H1 (cell line): ENCODE results near the gene RPRD2. TPM values are rescaled to one million over a fixed set of nuclear protein-coding genes. Genes with fewer than 3 reads are reported as not detected.

ENCODE experiments used
- CTCF ChIA-PET: fragments of 300-600 bp; sonication (Branson Sonifier 250); formaldehyde crosslinking; loops from one replicate; lab custom pipeline; 2021; ENCODE audit not compliant: partially characterized antibody; lab: Charles Lee
- POLR2A ChIA-PET: fragments of 300-600 bp; sonication (Branson Sonifier 250); formaldehyde crosslinking; loops from one replicate; lab custom pipeline; 2021; ENCODE audit warnings: inconsistent platforms; ENCODE audit not compliant: partially characterized antibody; lab: Charles Lee
- DNase-seq, 2 experiments: peaks; one replicate each; pipeline versions ENCODE4 v3.0.0 to v3.0.0-alpha.2; 2010 to 2022; ENCODE audit warnings: low spot score in 2 of 2, low read depth in 1 of 2, mixed read lengths in 1 of 2
- FAIRE-seq: peaks from 2 replicates; lab custom pipeline; 2011; peaks lifted over from hg19 to GRCh38; lab: Jason Lieb, UNC
- H2AFZ ChIP-seq: 2 replicates; pipeline ENCODE4 v1.8.1; 2012; ENCODE audit warnings: low read length, inconsistent platforms
- H2AK5ac ChIP-seq: 2 replicates; pipeline ENCODE4 v1.6.1; 2013; ENCODE audit warnings: low read depth, low read length
- H2BK120ac ChIP-seq: replicated peaks from 2 replicates; pipeline ENCODE3; 2013; ENCODE audit warnings: low read depth, low read length, inconsistent platforms
- H2BK12ac ChIP-seq: 2 replicates; pipeline ENCODE4 v1.6.1; 2013; ENCODE audit warnings: low read depth, low read length
- H2BK15ac ChIP-seq: 2 replicates; pipeline ENCODE4 v1.6.1; 2013; ENCODE audit warnings: low read length
- H2BK20ac ChIP-seq: 2 replicates; pipeline ENCODE4 v1.6.1; 2013; ENCODE audit warnings: low read length
- H2BK5ac ChIP-seq: 2 replicates; pipeline ENCODE4 v1.6.1; 2013; ENCODE audit warnings: low read depth, low read length
- H3K14ac ChIP-seq: 2 replicates; pipeline ENCODE4 v1.6.1; 2013; ENCODE audit warnings: inconsistent platforms; ENCODE audit not compliant: insufficient read length
- H3K18ac ChIP-seq: 2 replicates; pipeline ENCODE4 v1.6.1; 2013; ENCODE audit warnings: low read length; ENCODE audit errors: extremely low read depth
- H3K23ac ChIP-seq: 2 replicates; pipeline ENCODE4 v1.6.1; 2013; ENCODE audit warnings: inconsistent platforms; ENCODE audit not compliant: insufficient read length
- H3K23me2 ChIP-seq: 2 replicates; pipeline ENCODE4 v1.6.1; 2013; ENCODE audit warnings: low read depth, low read length
- H3K27ac ChIP-seq: 2 replicates; pipeline ENCODE4 v1.6.1; 2011; ENCODE audit warnings: low read depth, low read length, inconsistent platforms
- H3K27me3 ChIP-seq, 4 experiments: replicated peaks in 1 of 4; 1 replicate in 1 of 4; 2 replicates in 3 of 4; pipeline versions ENCODE4 v1.6.1 to v1.8.1; 2011 to 2013; ENCODE audit warnings: low read length in 3 of 4, mild to moderate bottlenecking in 3 of 4, inconsistent platforms in 2 of 4, mixed read lengths in 2 of 4, moderate library complexity in 1 of 4; ENCODE audit not compliant: control insufficient read depth in 3 of 4, insufficient read depth in 3 of 4; ENCODE audit errors: extremely low read depth in 1 of 4
- H3K36me3 ChIP-seq, 4 experiments: 2 replicates each; pipeline versions ENCODE4 v1.6.1 to v1.8.1; 2011 to 2013; ENCODE audit warnings: mild to moderate bottlenecking in 4 of 4, low read length in 3 of 4, moderate library complexity in 2 of 4, control low read depth in 1 of 4, inconsistent platforms in 1 of 4; ENCODE audit not compliant: insufficient read depth in 4 of 4, control insufficient read depth in 2 of 4
- H3K4ac ChIP-seq: replicated peaks from 2 replicates; pipeline ENCODE3; 2013; ENCODE audit warnings: low read length, low read depth, mixed read lengths, inconsistent platforms; ENCODE audit not compliant: insufficient read length
- H3K4me1 ChIP-seq, 4 experiments: replicated peaks in 1 of 4; 1 replicate in 1 of 4; 2 replicates in 3 of 4; pipeline versions ENCODE4 v1.6.1 to v1.8.1; 2011 to 2013; ENCODE audit warnings: low read length in 3 of 4, inconsistent platforms in 2 of 4, mixed read lengths in 1 of 4; ENCODE audit not compliant: insufficient read depth in 4 of 4, control insufficient read depth in 3 of 4
- H3K4me2 ChIP-seq, 2 experiments: 2 replicates each; pipeline versions ENCODE4 v1.6.1 to v1.8.1; 2011 to 2013; ENCODE audit warnings: low read depth in 2 of 2, low read length in 2 of 2, control low read depth in 1 of 2, inconsistent platforms in 1 of 2, mild to moderate bottlenecking in 1 of 2; ENCODE audit not compliant: insufficient read depth in 1 of 2
- H3K4me3 ChIP-seq, 4 experiments: fragments of 200-600, 300-600 bp in 1 of 4; sonication (generic), shearing (Covaris generic), sonication (Bioruptor Twin) in 1 of 4; 2 replicates each; pipeline versions ENCODE4 v1.5.1 to v1.8.1; 2011 to 2016; ENCODE audit warnings: low read length in 4 of 4, low read depth in 3 of 4, control low read depth in 2 of 4, inconsistent platforms in 2 of 4, mild to moderate bottlenecking in 2 of 4, mixed read lengths in 1 of 4, moderate library complexity in 1 of 4; ENCODE audit not compliant: insufficient read depth in 2 of 4; ENCODE audit errors: extremely low read depth in 1 of 4
- H3K56ac ChIP-seq: replicated peaks from 2 replicates; pipeline ENCODE3; 2013; ENCODE audit warnings: low read depth, mild to moderate bottlenecking, mixed read lengths, low read length, inconsistent platforms; ENCODE audit not compliant: insufficient read length
- H3K79me1 ChIP-seq: 2 replicates; pipeline ENCODE4 v1.6.1; 2013; ENCODE audit warnings: low read depth, low read length, control low read depth
- H3K79me2 ChIP-seq, 2 experiments: 2 replicates each; pipeline versions ENCODE4 v1.6.1 to v1.8.1; 2012 to 2013; ENCODE audit warnings: low read length in 2 of 2, mild to moderate bottlenecking in 2 of 2, inconsistent platforms in 1 of 2; ENCODE audit not compliant: insufficient read depth in 2 of 2, control insufficient read depth in 1 of 2
- H3K9ac ChIP-seq, 4 experiments: replicated peaks in 1 of 4; 1 replicate in 1 of 4; 2 replicates in 3 of 4; pipeline versions ENCODE4 v1.6.1 to v1.8.1; 2011 to 2013; ENCODE audit warnings: low read depth in 3 of 4, low read length in 3 of 4, control low read depth in 2 of 4, mild to moderate bottlenecking in 2 of 4, moderate library complexity in 2 of 4, inconsistent platforms in 1 of 4; ENCODE audit errors: extremely low read depth in 1 of 4
- H3K9me3 ChIP-seq, 2 experiments: 2 replicates each; pipeline versions ENCODE4 v1.6.1 to v1.8.1; 2012 to 2013; ENCODE audit warnings: mild to moderate bottlenecking in 2 of 2, moderate library complexity in 2 of 2, control low read depth in 1 of 2, inconsistent platforms in 1 of 2, low read depth in 1 of 2, low read length in 1 of 2, mixed read lengths in 1 of 2; ENCODE audit not compliant: insufficient read depth in 2 of 2
- H4K20me1 ChIP-seq, 2 experiments: replicated peaks in 1 of 2; 2 replicates each; pipeline versions ENCODE3 to v1.8.1; 2011 to 2013; ENCODE audit warnings: inconsistent platforms in 2 of 2, low read length in 2 of 2, mild to moderate bottlenecking in 1 of 2; ENCODE audit not compliant: insufficient read depth in 2 of 2, control insufficient read depth in 1 of 2
- H4K5ac ChIP-seq: 2 replicates; pipeline ENCODE4 v1.6.1; 2013; ENCODE audit warnings: low read length, low read depth, mixed read lengths, inconsistent platforms; ENCODE audit not compliant: insufficient read length
- H4K8ac ChIP-seq: 2 replicates; pipeline ENCODE4 v1.8.0; 2013; ENCODE audit warnings: mild to moderate bottlenecking, moderate library complexity, low read length, inconsistent platforms; ENCODE audit not compliant: insufficient read depth; ENCODE audit errors: extremely low read depth
- H4K91ac ChIP-seq: replicated peaks from 2 replicates; pipeline ENCODE3; 2013; ENCODE audit warnings: low read length, mixed read lengths, inconsistent platforms; ENCODE audit not compliant: insufficient read length
- BACH1 ChIP-seq: IDR thresholded peaks from 2 replicates; pipeline ENCODE4 v1.6.1; 2012; ENCODE audit warnings: low read length, improper control_type of control experiment
- BCL11A ChIP-seq, 2 experiments: IDR thresholded peaks; one replicate each; pipeline ENCODE4 v1.6.1; 2011; ENCODE audit warnings: low read depth in 2 of 2, low read length in 2 of 2, mild to moderate bottlenecking in 2 of 2
- EGR1 ChIP-seq: IDR thresholded peaks from 2 replicates; pipeline ENCODE4 v1.6.1; 2011; ENCODE audit warnings: low read depth, low read length, borderline replicate concordance
- HDAC2 ChIP-seq, 2 experiments: fragments of 300-600 bp in 1 of 2; sonication (generic) in 1 of 2; IDR thresholded peaks; 2 replicates each; pipeline ENCODE4 v1.6.1; 2011 to 2012; ENCODE audit warnings: low read depth in 2 of 2, low read length in 2 of 2, mild to moderate bottlenecking in 2 of 2, moderate library complexity in 2 of 2, borderline replicate concordance in 1 of 2, inconsistent platforms in 1 of 2
- JUND ChIP-seq: IDR thresholded peaks from 2 replicates; pipeline ENCODE4 v1.6.1; 2011; ENCODE audit warnings: mild to moderate bottlenecking, improper control_type of control experiment, low read length
- KDM4A ChIP-seq: IDR thresholded peaks from one replicate; pipeline ENCODE4 v1.7.1; 2012; ENCODE audit warnings: low read depth, mild to moderate bottlenecking, moderate library complexity, low read length, inconsistent platforms; ENCODE audit not compliant: severe bottlenecking
- MAFK ChIP-seq: IDR thresholded peaks from 2 replicates; pipeline ENCODE4 v1.6.1; 2012; ENCODE audit warnings: low read depth, mild to moderate bottlenecking, improper control_type of control experiment, low read length
- NANOG ChIP-seq: IDR thresholded peaks from 2 replicates; pipeline ENCODE4 v1.6.1; 2011; ENCODE audit warnings: low read length, low read depth, mild to moderate bottlenecking, inconsistent platforms; ENCODE audit not compliant: insufficient read depth, poor library complexity, severe bottlenecking
- SP1 ChIP-seq: IDR thresholded peaks from 2 replicates; pipeline ENCODE4 v1.6.1; 2011; ENCODE audit warnings: low read depth, low read length
- TAF1 ChIP-seq: IDR thresholded peaks from 2 replicates; pipeline ENCODE4 v1.6.1; 2011; ENCODE audit warnings: mild to moderate bottlenecking, low read depth, low read length
- WGBS, 2 experiments: shearing (Covaris generic) in 1 of 2; methylation state at CpG; one replicate each; pipeline versions ENCODE4 v1.1.6 to v1.1.7; 2013 to 2015; ENCODE audit warnings: low lambda C conversion rate in 2 of 2, mixed read lengths in 2 of 2, inconsistent platforms in 1 of 2, low coverage in 1 of 2, missing lambda C conversion rate in 1 of 2; ENCODE audit not compliant: insufficient replicate concordance in 2 of 2, insufficient coverage in 1 of 2, insufficient read length in 1 of 2; ENCODE audit errors: extremely low coverage in 1 of 2, missing lambda C conversion rate in 1 of 2; 5-methylcytosine and 5-hydroxymethylcytosine counted together
- polyA plus RNA-seq, 7 experiments: library from polyadenylated mRNA; depleted of rRNA in 3 of 7; stranded (reverse) in 5 of 7; unstranded in 2 of 7; fragments of >200 nt in 5 of 7; fragments of 200-250 nt in 2 of 7; gene quantifications; 1 replicate in 5 of 7; 2 replicates in 1 of 7; 4 replicates in 1 of 7; pipeline versions ENCODE4 v1.2.1 to v1.2.3, GENCODE V29; 2011 to 2013; ENCODE audit warnings: missing spikeins in 2 of 7, mixed read lengths in 2 of 7
- total RNA-seq: library from RNA; stranded (reverse); fragmentation: NEBNext Ultra II Directional; extraction: Animal tissue kit (Norgen Biotek cat#: 25700); gene quantifications from 2 replicates; pipeline ENCODE4 v1.2.1, GENCODE V29; 2021
- TF ChIP-seq, protein P1 (sequence below): IDR thresholded peaks from 2 replicates; pipeline ENCODE4 v1.6.1; 2011; ENCODE audit warnings: low read depth, mild to moderate bottlenecking, low read length; ENCODE audit not compliant: insufficient read depth
- TF ChIP-seq, protein P2 (sequence below): IDR thresholded peaks from 2 replicates; pipeline ENCODE4 v1.6.1; 2012; ENCODE audit warnings: low read length, inconsistent platforms

RPRD2 gene
- total and polyA plus RNA-seq, 2 of the 8 experiments (the other 6 are each of a cell fraction or from before 2014, with no cell fraction given): 14.4 to 32.4 TPM

DNA sequence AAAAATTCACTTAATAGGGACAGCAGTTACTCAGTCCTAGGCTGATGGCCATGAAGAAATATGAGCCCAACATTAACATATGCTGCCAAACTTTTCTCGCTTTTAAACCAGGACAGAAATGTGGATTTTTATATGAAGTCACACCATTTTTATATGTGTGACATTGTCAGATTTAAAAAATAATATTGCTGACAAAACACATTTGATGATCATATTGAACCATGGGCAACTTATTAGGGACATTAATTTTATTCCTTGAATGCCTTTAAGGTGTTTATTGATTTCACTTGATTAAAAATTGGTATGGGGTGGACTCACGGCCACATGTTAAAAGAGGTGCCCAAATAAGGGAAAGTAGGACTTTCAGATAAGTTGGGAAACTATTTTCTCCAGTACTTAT lies 58.6 kb downstream of the RPRD2 start:
- Histone ChIP-seq H3K14ac (no peak overlapping the region), H3K23me2 (no peaks in the 10 kb centered on the region), H3K4me2 (no peak overlapping the region), H3K9me3 (no peaks in the 10 kb centered on the region), H3K4me3 (no peak overlapping the region), H3K4ac (no peak overlapping the region), H4K8ac (no peak overlapping the region), H2BK12ac (no peak overlapping the region), H2BK15ac (no peak overlapping the region), H3K9ac (no peak overlapping the region), H2BK20ac (no peak overlapping the region), H3K4me1 (no peaks in the 10 kb centered on the region), H2BK120ac (no peak overlapping the region), H3K79me2 (no peaks in the 10 kb centered on the region), H4K5ac (no peak overlapping the region), H3K79me1 (no peaks in the 10 kb centered on the region), H3K27ac (no peak overlapping the region), H2AFZ (no peak overlapping the region), H2AK5ac (no peak overlapping the region), H3K23ac (no peak overlapping the region), H3K18ac (no peak overlapping the region), H4K20me1 (no peaks in the 10 kb centered on the region), H3K27me3 (no peaks in the 10 kb centered on the region), H2BK5ac (no peak overlapping the region), H3K36me3 (peaks cover 0 to 13% (median 5%) of the 10 kb centered on the region in 4 experiments; a peak in 3 of 8 replicates), H4K91ac (no peak overlapping the region), H3K56ac (no peak overlapping the region)
- POLR2A ChIA-PET: no interaction called here
- 92% methylated on average over 2 of the region's 2 CpGs; no CpG with 5 or more reads in 1 of the 2 experiments for WGBS, 2 experiments
- DNase-seq (no peak), FAIRE-seq (no peak)
- CTCF ChIA-PET: interaction anchor here (1.5 kb wide), 1 partner anchor 38 kb away, joined by 3 read pairs; no protein-coding TSS in a partner anchor
- no peak for TF ChIP-seq SP1
- no peak for TF ChIP-seq NANOG
- TF ChIP-seq JUND: no peak
- no peak for TF ChIP-seq BACH1
- TF ChIP-seq KDM4A: no peak
- TF ChIP-seq MAFK: no peak
- TF ChIP-seq HDAC2 (IDR thresholded peaks at IDR 0.05; ENCODE audit: borderline replicate concordance in 1 of 2, low read depth in 2 of 2, low read length in 2 of 2): no peak
- no peak for TF ChIP-seq EGR1
- TF ChIP-seq, protein P1, sequence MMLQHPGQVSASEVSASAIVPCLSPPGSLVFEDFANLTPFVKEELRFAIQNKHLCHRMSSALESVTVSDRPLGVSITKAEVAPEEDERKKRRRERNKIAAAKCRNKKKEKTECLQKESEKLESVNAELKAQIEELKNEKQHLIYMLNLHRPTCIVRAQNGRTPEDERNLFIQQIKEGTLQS: no peak
- TF ChIP-seq, protein P2, sequence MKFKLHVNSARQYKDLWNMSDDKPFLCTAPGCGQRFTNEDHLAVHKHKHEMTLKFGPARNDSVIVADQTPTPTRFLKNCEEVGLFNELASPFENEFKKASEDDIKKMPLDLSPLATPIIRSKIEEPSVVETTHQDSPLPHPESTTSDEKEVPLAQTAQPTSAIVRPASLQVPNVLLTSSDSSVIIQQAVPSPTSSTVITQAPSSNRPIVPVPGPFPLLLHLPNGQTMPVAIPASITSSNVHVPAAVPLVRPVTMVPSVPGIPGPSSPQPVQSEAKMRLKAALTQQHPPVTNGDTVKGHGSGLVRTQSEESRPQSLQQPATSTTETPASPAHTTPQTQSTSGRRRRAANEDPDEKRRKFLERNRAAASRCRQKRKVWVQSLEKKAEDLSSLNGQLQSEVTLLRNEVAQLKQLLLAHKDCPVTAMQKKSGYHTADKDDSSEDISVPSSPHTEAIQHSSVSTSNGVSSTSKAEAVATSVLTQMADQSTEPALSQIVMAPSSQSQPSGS: no peak
- no peak for TF ChIP-seq TAF1
- no peak for TF ChIP-seq BCL11A (IDR thresholded peaks at IDR 0.05; ENCODE audit: low read depth in 2 of 2, low read length in 2 of 2)
